K562 (cell line): ENCODE data around the gene KIAA0319L.

Experiments used
- ZNF24 ChIP-seq: fragments of 450-650 bp; IDR thresholded peaks from 2 replicates; pipeline ENCODE4 v1.6.1; 2016
- TF ChIP-seq, protein P1 (sequence below): sonication (generic); formaldehyde crosslinking; IDR thresholded peaks from 2 replicates; pipeline ENCODE4 v1.9.0; 2022; ENCODE audit warnings: mild to moderate bottlenecking, missing genetic modification reagents

DNA sequence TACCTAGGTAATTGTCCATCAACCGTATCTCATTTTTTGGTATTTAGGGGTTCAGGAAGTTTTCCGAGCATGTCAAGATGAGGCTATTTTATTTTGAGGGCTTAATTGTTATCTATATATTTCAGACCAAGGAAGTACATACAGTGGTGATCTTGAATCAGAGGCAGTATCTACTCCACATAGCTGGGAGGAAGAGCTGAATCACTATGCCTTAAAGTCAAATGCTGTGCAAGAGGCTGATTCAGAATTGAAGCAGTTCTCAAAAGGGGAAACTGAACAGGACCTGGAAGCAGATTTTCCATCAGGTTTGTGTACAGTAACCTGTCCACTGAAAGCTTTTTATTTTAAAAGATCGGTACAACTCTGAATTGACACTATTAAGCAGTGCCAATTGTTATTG is 158.5 kb downstream of the KIAA0319L start:
- no peak for TF ChIP-seq ZNF24
- TF ChIP-seq, protein P1, sequence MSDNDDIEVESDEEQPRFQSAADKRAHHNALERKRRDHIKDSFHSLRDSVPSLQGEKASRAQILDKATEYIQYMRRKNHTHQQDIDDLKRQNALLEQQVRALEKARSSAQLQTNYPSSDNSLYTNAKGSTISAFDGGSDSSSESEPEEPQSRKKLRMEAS (CRISPR knock-in tag) = no peak
